Effector memory CD8-positive, alpha-beta T cell (primary cell): ENCODE measurements around the gene PDCD5.

Experiments used
- ATAC-seq: fragments of 150-1000 bp; cut with Tn5 transposase; replicated peaks from 2 replicates; pipeline ENCODE4 v1.10.0; 2021; ENCODE audit warnings: mild to moderate bottlenecking, moderate library complexity
- DNase-seq, 3 experiments: peaks; one replicate each; pipeline ENCODE4 v3.0.0; 2021
- H3K27ac Mint-ChIP-seq, 2 donors: one replicate each; pipeline ENCODE4 v1.8.0; 2022; ENCODE audit warnings: mild to moderate bottlenecking in 2 of 2, mixed read lengths in 2 of 2, moderate library complexity in 2 of 2
- H3K27me3 Mint-ChIP-seq, 2 donors: one replicate each; pipeline ENCODE4 v1.8.0; 2022; ENCODE audit warnings: mixed read lengths in 2 of 2
- H3K36me3 Mint-ChIP-seq: one replicate; pipeline ENCODE4 v1.8.0; 2022; ENCODE audit warnings: mild to moderate bottlenecking, moderate library complexity, mixed read lengths; ENCODE audit not compliant: insufficient read depth
- H3K4me1 Mint-ChIP-seq, 2 donors: one replicate each; pipeline ENCODE4 v1.8.0; 2022; ENCODE audit warnings: low read depth in 2 of 2, mixed read lengths in 2 of 2
- H3K4me3 Mint-ChIP-seq, 2 donors: one replicate each; pipeline ENCODE4 v1.8.0; 2022; ENCODE audit warnings: mild to moderate bottlenecking in 2 of 2, mixed read lengths in 2 of 2, moderate library complexity in 2 of 2
- H3K9me3 Mint-ChIP-seq, 2 donors: one replicate each; pipeline ENCODE4 v1.8.0; 2022; ENCODE audit warnings: mixed read lengths in 2 of 2

The PDCD5 gene

DNA sequence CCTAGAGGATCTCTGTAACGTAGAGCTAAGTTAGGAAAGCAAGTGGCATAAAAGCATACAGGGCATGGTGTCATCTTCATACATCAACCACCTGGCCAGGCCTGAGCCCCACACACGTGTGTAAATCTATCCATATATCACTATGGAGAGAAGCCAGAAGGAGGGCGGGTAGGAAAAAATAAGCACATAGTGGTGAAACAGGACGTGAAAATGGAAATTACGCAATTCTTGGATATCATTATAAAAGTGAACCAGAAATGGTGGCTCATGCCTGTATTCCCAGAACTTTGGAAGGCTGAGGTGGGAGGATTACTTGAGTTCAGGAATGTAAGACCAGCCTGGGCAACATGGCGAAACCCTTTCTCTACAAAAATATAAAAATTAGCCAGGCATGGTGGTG is 43.4 kb downstream of the PDCD5 start:
- no peak for DNase-seq
- ATAC-seq: no peak
- Mint-ChIP-seq H3K36me3 (peaks cover 62% of the 10 kb centered on the region), H3K27me3 (no peaks in the 10 kb centered on the region), H3K9me3 (no peaks in the 10 kb centered on the region), H3K4me1 (no peaks in the 10 kb centered on the region), H3K4me3 (no peak overlapping the region), H3K27ac (peak overlapping the region in 1 of 2 donors; percentile 3)

DNA sequence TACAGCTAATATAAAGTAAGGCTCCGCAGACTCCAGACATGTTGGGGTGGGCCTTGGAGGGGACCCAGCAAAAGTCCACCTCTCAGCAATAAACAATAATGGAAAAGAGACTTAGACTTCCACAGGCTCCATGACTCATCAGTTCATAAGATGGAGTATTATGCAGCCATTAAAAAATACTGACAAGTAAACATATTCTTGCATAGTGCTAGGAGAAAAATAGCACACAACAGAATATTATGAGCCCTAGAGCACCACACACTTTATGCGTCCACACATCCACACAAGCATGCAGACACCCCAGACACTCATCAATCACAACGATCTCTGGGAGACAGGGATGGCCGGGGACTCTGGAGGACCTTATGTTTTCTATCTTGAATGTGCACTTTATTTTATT is 46.0 kb downstream of the PDCD5 start:
- no peaks in the 10 kb centered on the region for H3K4me1 Mint-ChIP-seq
- no peaks in the 10 kb centered on the region for H3K9me3 Mint-ChIP-seq
- H3K36me3 Mint-ChIP-seq: peaks cover 56% of the 10 kb centered on the region
- H3K27me3 Mint-ChIP-seq: no peaks in the 10 kb centered on the region
- DNase-seq (no peak), ATAC-seq (no peak)
- H3K27ac Mint-ChIP-seq: no peak overlapping the region
- H3K4me3 Mint-ChIP-seq: no peak overlapping the region

DNA sequence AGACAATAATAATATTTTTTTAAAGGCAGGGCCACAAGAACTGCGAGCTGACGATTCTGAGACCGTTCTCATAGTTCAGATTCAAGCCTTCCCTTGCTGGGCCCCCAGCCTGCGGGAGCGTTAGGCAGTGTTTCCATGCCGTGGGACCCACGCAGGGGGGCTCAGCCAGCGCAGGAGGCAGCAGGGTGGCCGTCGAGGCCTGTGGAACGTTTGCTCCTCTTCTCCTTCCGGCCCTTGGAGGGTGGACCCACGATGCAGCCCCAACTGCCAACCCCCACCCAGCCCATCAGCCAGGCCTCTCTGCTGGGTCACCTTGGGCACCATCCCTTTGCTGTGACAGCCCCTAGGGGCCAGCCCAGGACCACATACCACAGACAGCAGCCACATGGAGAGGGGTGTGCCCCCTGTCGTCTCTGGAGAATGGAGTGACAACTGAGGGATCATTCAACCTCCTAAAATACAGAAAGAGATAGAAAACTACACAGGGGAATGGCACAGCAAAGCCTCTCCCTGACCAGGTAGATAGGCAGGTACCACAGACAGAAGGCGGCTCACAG is 46.8 kb downstream of the PDCD5 start:
- Mint-ChIP-seq H3K27me3 (no peaks in the 10 kb centered on the region), H3K9me3 (no peaks in the 10 kb centered on the region), H3K4me3 (no peak overlapping the region), H3K4me1 (no peaks in the 10 kb centered on the region), H3K36me3 (peaks cover 48% of the 10 kb centered on the region), H3K27ac (no peak overlapping the region)
- no peak for DNase-seq
- ATAC-seq: no peak

DNA sequence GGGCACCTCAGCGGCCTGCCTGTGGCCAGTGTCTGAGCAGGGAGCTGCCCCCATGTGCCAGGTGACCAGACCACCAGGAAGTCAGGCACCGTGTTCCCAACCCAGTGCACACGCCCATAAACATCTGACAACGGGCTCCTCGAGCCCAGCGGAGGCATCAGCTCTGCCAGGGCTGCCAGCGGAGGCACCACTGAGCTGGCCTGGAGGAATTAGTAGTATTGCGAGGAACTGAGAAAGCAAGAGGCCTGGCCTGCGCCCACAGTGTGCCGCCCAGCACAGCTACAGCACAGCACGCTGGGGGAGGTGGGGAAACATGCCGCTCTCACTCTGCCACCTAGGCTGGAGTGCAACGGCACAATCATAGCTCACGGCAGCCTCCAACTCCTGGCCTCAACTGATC is 49.3 kb downstream of the PDCD5 start:
- Mint-ChIP-seq H3K4me1 (peaks cover 0 to under 1% of the 10 kb centered on the region in 2 donors), H3K4me3 (no peak overlapping the region), H3K9me3 (no peaks in the 10 kb centered on the region), H3K27me3 (no peaks in the 10 kb centered on the region), H3K36me3 (peaks cover 41% of the 10 kb centered on the region), H3K27ac (no peak overlapping the region)
- no peak for DNase-seq
- no peak for ATAC-seq

DNA sequence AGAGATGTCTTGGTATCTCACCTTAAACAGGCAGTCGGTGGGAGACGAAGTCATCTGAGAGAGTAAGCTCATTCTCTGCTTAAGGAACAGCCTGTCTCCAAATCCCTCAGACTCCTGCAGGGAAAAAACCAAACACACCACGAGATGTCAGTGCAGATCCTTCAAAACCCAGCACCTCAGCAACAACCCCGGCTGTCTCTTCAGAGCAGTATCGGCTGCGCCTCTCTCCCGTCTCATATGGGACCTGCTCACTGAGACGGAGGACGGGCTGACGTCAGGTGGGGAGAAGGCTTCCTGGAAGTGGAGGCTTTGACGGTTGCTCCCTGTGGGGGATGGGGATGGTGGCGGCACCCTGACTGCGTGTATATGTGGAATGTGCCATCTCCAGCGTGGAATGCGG is 50.4 kb downstream of the PDCD5 start:
- H3K36me3 Mint-ChIP-seq: peaks cover 38% of the 10 kb centered on the region

More for the DNA sequence above, 50.4 kb downstream of the PDCD5 start:
- Mint-ChIP-seq H3K4me3 (no peak overlapping the region), H3K27me3 (no peaks in the 10 kb centered on the region), H3K9me3 (no peaks in the 10 kb centered on the region), H3K4me1 (peaks cover 0 to 3% of the 10 kb centered on the region in 2 donors), H3K27ac (no peak overlapping the region)
- DNase-seq: no peak
- no peak for ATAC-seq
